A673 (cell line): ENCODE measurements around the gene EPO.

Experiments
- CTCF ChIP-seq: fragments of 300-800, 200-600 bp; sonication (generic); conservative IDR thresholded peaks from 2 replicates; pipeline ENCODE4 v1.5.1; 2017; ENCODE audit warnings: low read depth, mild to moderate bottlenecking, antibody characterized with exemption, low read length, moderate library complexity, mixed read lengths
- EZH2 ChIP-seq: fragments of 200-600 bp; sonication (generic); IDR thresholded peaks from 2 replicates; pipeline ENCODE4 v1.6.1; 2017; ENCODE audit warnings: borderline replicate concordance, low read depth, mild to moderate bottlenecking, mixed read lengths, antibody characterized with exemption, low read length; ENCODE audit not compliant: poor library complexity, severe bottlenecking

- TF ChIP-seq CTCF (no peak), EZH2 (no peak)
These were observed 33.0 kb upstream of the EPO start for GRCh38 chr7:100687261-100687660.
